Adrenal gland (tissue), 12 donors: ENCODE results near the gene SCYGR3. TPM values are rescaled to one million over a fixed set of nuclear protein-coding genes. Genes with fewer than 3 reads are reported as not detected.

ENCODE experiments used
- DNase-seq, 7 donors: peaks; one replicate each; pipeline ENCODE4 v3.0.0-alpha.2; 2019 to 2020
- H3K27ac ChIP-seq, 5 donors: fragments of 200-600 bp; sonication (generic) in 4 of 5; 1 replicate in 3 of 5; 2 replicates in 2 of 5; pipeline versions ENCODE4 v1.5.1 to v1.8.0; 2016 to 2020; ENCODE audit warnings: mild to moderate bottlenecking in 1 of 5
- H3K27me3 ChIP-seq: fragments of 200-600 bp; 2 replicates; pipeline ENCODE4 v1.8.0; 2021
- H3K36me3 ChIP-seq, 2 donors: fragments of 200-600 bp; replicated peaks in 1 of 2; 1 replicate in 1 of 2; 2 replicates in 1 of 2; pipeline versions ENCODE4 v1.5.1 to v1.8.0; 2018 to 2022
- H3K4me1 ChIP-seq, 2 donors: fragments of 200-600 bp; replicated peaks in 1 of 2; 1 replicate in 1 of 2; 2 replicates in 1 of 2; pipeline versions ENCODE4 v1.5.1 to v1.8.0; 2018 to 2021
- H3K4me3 ChIP-seq, 4 donors: fragments of 200-600 bp; sonication (generic) in 3 of 4; one replicate each; pipeline ENCODE4 v1.5.1; 2016 to 2018
- H3K9me3 ChIP-seq, 3 donors: fragments of 200-600 bp; sonication (generic) in 1 of 3; replicated peaks in 1 of 3; 1 replicate in 2 of 3; 2 replicates in 1 of 3; pipeline versions ENCODE4 v1.5.1 to v1.8.0; 2016 to 2021
- POLR2A ChIP-seq, 2 donors: fragments of 450-650 bp; IDR thresholded peaks; one replicate each; pipeline ENCODE4 v1.6.1; 2017; ENCODE audit warnings: antibody characterized with exemption in 2 of 2, mild to moderate bottlenecking in 2 of 2, moderate library complexity in 1 of 2
- WGBS, 4 donors: extraction: QIAGEN DNeasy Blood & Tissue Kit in 2 of 4; methylation state at CpG; one replicate each; pipeline versions ENCODE4 v1.1.5 to v1.1.7; 2013 to 2017; 5-methylcytosine and 5-hydroxymethylcytosine counted together
- intact Hi-C, 2 donors: fragments of 100-400 bp; cut with DNase I; formaldehyde crosslinking; loops; one replicate each; pipeline versions ENCODE4 v1.14.1 to v1.15.0; 2022 to 2023
- polyA plus RNA-seq, 3 donors: library from polyadenylated mRNA; stranded (reverse); fragments of 200-250 nt in 2 of 3; fragments of 350-450 nt in 1 of 3; fragmentation: Illumina TruSeq in 1 of 3; extraction: RNeasy Lipid Tissue Mini Kit (QIAGEN cat#74804) in 1 of 3; gene quantifications; one replicate each; pipeline ENCODE4 v1.2.3, GENCODE V29; 2013 to 2014
- total RNA-seq, 9 donors: library from RNA; depleted of rRNA in 4 of 9; stranded (reverse); fragments of >200 nt in 4 of 9; fragments of 120-200 nt in 1 of 9; fragmentation: NEBNext Ultra II Directional in 1 of 9; extraction: Animal tissue kit (Norgen Biotek cat#: 25700) in 1 of 9; gene quantifications; one replicate each; pipeline versions ENCODE4 v1.1.0 to v1.2.4, GENCODE V29; 2013 to 2023
- TF ChIP-seq, protein P1 (sequence below), 6 experiments: fragments of 450-650 bp in 4 of 6; fragments of 200-600 bp in 2 of 6; sonication (generic) in 1 of 6; IDR thresholded peaks; 1 replicate in 5 of 6; 2 replicates in 1 of 6; pipeline versions ENCODE4 v1.5.1 to v1.8.0; 2016 to 2021; ENCODE audit warnings: antibody characterized with exemption in 6 of 6, mild to moderate bottlenecking in 2 of 6, moderate library complexity in 1 of 6
- donor health status: healthy with polysubstance abuse.
- donor health status: Bipolar disorder and iron deficiency.
- donor health status: DM: yes; HTN: yes; CAD: no.
- donor health status: DM: no; HTN: no; CAD: no.
- donor health status: DM: no; HTN: no; CAD: no.
- donor health status: DM: yes; HTN: yes; CAD: no.

The SCYGR3 gene
- total and polyA plus RNA-seq, 12 donors: not detected

DNA sequence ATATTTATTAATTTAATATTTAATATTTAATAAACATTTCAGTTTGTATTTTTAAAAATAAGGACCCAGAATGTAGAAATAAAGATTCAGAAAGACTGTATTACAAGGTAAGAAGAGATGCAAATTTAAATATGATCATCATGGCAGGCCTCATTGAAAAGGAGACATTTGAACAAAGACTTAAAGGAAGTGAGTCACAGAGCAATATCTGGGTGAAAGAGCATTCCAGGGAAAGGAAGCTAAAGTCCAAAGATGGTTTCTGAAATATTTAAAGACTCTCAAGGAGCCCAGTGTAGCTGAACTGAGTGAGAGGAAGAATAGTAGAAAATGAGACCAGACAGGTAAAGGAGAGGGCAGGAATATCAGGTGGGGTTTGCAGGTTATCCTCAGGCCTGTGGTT is 8.6 kb upstream of the SCYGR3 start:
- H3K36me3 ChIP-seq: no peaks in the 10 kb centered on the region
- H3K4me1 ChIP-seq: no peaks in the 10 kb centered on the region
- H3K9me3 ChIP-seq: no peaks in the 10 kb centered on the region
- no peak for DNase-seq
- H3K27ac ChIP-seq: no peak overlapping the region
- intact Hi-C loops: no loop called here
- no peak for TF ChIP-seq POLR2A (IDR thresholded peaks at IDR 0.05)
- TF ChIP-seq, protein P1, sequence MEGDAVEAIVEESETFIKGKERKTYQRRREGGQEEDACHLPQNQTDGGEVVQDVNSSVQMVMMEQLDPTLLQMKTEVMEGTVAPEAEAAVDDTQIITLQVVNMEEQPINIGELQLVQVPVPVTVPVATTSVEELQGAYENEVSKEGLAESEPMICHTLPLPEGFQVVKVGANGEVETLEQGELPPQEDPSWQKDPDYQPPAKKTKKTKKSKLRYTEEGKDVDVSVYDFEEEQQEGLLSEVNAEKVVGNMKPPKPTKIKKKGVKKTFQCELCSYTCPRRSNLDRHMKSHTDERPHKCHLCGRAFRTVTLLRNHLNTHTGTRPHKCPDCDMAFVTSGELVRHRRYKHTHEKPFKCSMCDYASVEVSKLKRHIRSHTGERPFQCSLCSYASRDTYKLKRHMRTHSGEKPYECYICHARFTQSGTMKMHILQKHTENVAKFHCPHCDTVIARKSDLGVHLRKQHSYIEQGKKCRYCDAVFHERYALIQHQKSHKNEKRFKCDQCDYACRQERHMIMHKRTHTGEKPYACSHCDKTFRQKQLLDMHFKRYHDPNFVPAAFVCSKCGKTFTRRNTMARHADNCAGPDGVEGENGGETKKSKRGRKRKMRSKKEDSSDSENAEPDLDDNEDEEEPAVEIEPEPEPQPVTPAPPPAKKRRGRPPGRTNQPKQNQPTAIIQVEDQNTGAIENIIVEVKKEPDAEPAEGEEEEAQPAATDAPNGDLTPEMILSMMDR (IDR thresholded peaks at IDR 0.05): no peak
- H3K27me3 ChIP-seq: no peaks in the 10 kb centered on the region
- no peak overlapping the region for H3K4me3 ChIP-seq

DNA sequence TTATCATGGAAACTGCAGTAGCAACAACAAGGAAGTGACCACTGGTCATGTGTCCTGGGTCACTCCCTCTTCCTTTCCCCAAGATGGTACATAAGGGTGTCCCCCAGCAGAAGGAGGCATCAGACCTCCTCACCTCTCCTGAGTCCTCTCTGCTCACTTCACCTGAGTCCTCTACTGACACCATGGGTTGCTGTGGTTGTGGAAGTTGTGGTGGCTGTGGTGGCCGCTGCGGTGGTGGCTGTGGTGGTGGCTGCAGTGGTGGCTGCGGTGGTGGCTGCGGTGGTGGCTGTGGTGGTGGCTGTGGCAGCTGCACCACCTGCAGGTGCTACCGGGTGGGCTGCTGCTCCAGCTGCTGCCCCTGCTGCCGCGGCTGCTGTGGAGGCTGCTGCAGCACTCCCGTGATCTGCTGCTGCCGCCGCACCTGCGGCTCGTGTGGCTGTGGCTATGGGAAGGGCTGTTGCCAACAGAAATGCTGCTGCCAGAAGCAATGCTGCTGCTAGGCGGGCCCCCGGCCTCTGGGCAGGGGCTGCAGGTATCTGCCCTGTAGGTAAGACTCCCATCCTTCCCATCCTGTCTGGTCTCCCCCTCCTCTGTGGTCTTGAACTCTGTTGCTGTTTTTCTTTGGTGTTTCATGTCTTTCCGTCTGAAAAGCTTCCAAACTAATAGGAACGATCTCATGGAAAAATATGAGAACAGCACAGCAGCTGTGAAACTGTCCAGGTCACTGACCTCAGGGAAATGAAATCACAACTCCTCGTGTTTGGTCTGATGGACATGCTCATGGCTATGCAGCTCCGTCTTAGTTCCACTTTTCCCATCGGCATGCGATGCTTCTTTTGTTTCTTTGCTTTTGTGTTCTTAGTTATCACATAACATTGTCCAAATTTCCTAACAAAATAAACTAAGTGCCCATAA is 2.9 kb upstream of the SCYGR3 start, which contains the start of gene SCYGR4:
Gene SCYGR4 (plus strand): TSS at position 183 of the 915 bp plus-strand sequence. CDS start 0 bp downstream, at position 183.
- intact Hi-C loops: no loop called here
- no peak for TF ChIP-seq POLR2A (IDR thresholded peaks at IDR 0.05)
- TF ChIP-seq, protein P1 (IDR thresholded peaks at IDR 0.05): no peak
- WGBS, 4 donors: 66 to 77% (median 74%) methylated on average over 8 to 20 of the region's 20 CpGs

DNA sequence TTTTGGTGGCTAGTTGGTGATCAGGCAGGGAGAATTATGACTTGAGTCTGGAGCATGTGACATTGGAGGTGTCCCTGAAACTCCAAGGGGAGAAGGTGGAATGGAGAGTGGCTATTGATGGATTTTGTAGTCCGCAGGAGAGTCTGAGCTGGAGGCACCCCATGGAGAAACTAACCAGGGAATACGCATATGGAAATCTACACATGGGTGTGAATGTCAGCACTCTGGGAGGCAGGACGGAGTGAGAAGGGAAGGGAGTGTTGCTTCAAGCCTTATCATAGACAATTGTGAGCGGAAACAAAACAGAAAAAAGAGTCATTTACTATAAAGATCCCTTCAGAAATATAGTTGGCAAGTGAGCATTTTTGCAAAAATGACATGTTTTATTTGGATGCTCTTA is 2.0 kb upstream of the SCYGR3 start:
- no peak for DNase-seq
- Histone ChIP-seq H3K4me3 (no peak overlapping the region), H3K9me3 (no peaks in the 10 kb centered on the region), H3K4me1 (no peaks in the 10 kb centered on the region), H3K27ac (no peak overlapping the region), H3K36me3 (no peaks in the 10 kb centered on the region), H3K27me3 (no peaks in the 10 kb centered on the region)
- 60 to 71% (median 62%) methylated on average over 4 of the region's 4 CpGs for WGBS, 4 donors
- TF ChIP-seq POLR2A (IDR thresholded peaks at IDR 0.05): no peak
- TF ChIP-seq, protein P1 (IDR thresholded peaks at IDR 0.05): no peak
- intact Hi-C loops: no loop called here

More for the DNA sequence above, 2.9 kb upstream of the SCYGR3 start, which contains the start of gene SCYGR4:
- Histone ChIP-seq H3K9me3 (no peaks in the 10 kb centered on the region), H3K4me1 (no peaks in the 10 kb centered on the region), H3K27ac (no peak within 1 kb of the TSS), H3K27me3 (no peaks in the 10 kb centered on the region), H3K36me3 (no peaks in the 10 kb centered on the region), H3K4me3 (no peak within 1 kb of the TSS)
- DNase-seq: peak in 1 of 7 donors; percentile 29

DNA sequence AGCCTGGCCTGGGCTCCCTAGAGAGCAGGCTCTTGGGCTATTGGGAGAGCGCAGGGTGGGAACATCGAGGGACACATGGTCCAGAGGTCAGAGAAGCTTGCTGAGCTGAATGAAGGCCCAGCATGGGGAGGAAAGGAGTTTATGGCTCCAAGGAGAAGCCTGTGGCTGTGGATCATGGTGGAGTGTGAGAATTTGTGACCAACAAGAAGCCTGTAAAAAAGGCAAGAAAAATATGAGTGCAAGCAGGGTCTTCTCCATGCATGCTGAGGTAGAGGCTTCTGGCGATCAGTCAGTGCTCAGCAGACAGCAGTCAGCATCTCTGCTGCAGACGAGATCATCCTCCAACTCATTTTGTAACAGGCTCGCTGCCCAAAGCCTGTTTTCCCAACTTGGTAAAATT is 1.3 kb upstream of the SCYGR3 start:
- Histone ChIP-seq H3K9me3 (no peaks in the 10 kb centered on the region), H3K27ac (no peak overlapping the region), H3K36me3 (no peaks in the 10 kb centered on the region), H3K4me3 (no peak overlapping the region), H3K4me1 (no peaks in the 10 kb centered on the region), H3K27me3 (no peaks in the 10 kb centered on the region)
- 68 to 76% (median 74%) methylated on average over 5 of the region's 5 CpGs for WGBS, 4 donors
- intact Hi-C loops: no loop called here
- TF ChIP-seq POLR2A (IDR thresholded peaks at IDR 0.05): no peak
- TF ChIP-seq, protein P1 (IDR thresholded peaks at IDR 0.05): no peak
- DNase-seq: no peak
